K562 (cell line): ENCODE data around the gene CD70. TPM values are rescaled to one million over a fixed set of nuclear protein-coding genes. Genes with fewer than 3 reads are reported as not detected.

Experiments
- ARID4B ChIP-seq: sonication (generic); formaldehyde crosslinking; IDR thresholded peaks from 2 replicates; pipeline ENCODE4 v1.8.0; 2022; ENCODE audit warnings: mild to moderate bottlenecking, missing genetic modification reagents
- BCOR ChIP-seq: fragments of 450-650 bp; IDR thresholded peaks from 2 replicates; pipeline ENCODE4 v1.6.1; 2016
- CEBPB ChIP-seq: fragments of 450-650 bp; IDR thresholded peaks from 2 replicates; pipeline ENCODE4 v1.6.1; 2016; ENCODE audit warnings: missing genetic modification characterization, missing compliant biosample characterization
- ESRRB ChIP-seq: fragments of 250-450 bp; sonication (Bioruptor Pico); IDR thresholded peaks from 2 replicates; pipeline ENCODE4 v1.5.0; 2020; ENCODE audit warnings: mild to moderate bottlenecking, moderate library complexity, borderline replicate concordance
- FOXA3 ChIP-seq, 2 experiments: fragments of 450-650 bp in 1 of 2; sonication (generic) in 1 of 2; formaldehyde crosslinking; IDR thresholded peaks in 1 of 2; conservative IDR thresholded peaks in 1 of 2; 2 replicates each; pipeline versions ENCODE4 v1.4.0 to v1.8.0; 2020 to 2022; ENCODE audit warnings: mild to moderate bottlenecking in 2 of 2, missing genetic modification reagents in 1 of 2
- KDM1A ChIP-seq, 2 experiments: fragments of 450-650 bp; IDR thresholded peaks; 2 replicates each; pipeline ENCODE4 v1.6.1; 2016; ENCODE audit warnings: mild to moderate bottlenecking in 2 of 2
- MLLT1 ChIP-seq, 2 experiments: fragments of 450-650 bp; IDR thresholded peaks; 2 replicates each; pipeline ENCODE4 v1.6.1; 2016
- MNT ChIP-seq, 2 experiments: fragments of 450-650 bp; conservative IDR thresholded peaks; 2 replicates each; pipeline ENCODE4 v1.6.1; 2017; ENCODE audit warnings: mild to moderate bottlenecking in 2 of 2, moderate library complexity in 2 of 2
- MTA1 ChIP-seq: fragments of 450-650 bp; IDR thresholded peaks from 2 replicates; pipeline ENCODE4 v1.6.1; 2017; ENCODE audit warnings: borderline replicate concordance
- NFE2L1 ChIP-seq: fragments of 450-650 bp; IDR thresholded peaks from 2 replicates; pipeline ENCODE4 v1.6.1; 2016; ENCODE audit warnings: missing genetic modification characterization, low read depth, mild to moderate bottlenecking, missing compliant biosample characterization, moderate library complexity, borderline replicate concordance
- PHF8 ChIP-seq: fragments of 200-600 bp; sonication (generic); IDR thresholded peaks from 2 replicates; pipeline ENCODE4 v1.6.1; 2012; ENCODE audit warnings: mixed run types, mild to moderate bottlenecking, inconsistent platforms, low read length, moderate library complexity, borderline replicate concordance
- RBBP5 ChIP-seq: fragments of 200-600 bp; sonication (generic); IDR thresholded peaks from 2 replicates; pipeline ENCODE4 v1.6.1; 2012; ENCODE audit warnings: borderline replicate concordance, mild to moderate bottlenecking, low read length, control low read depth, inconsistent platforms; ENCODE audit not compliant: insufficient read depth, poor library complexity, severe bottlenecking
- USF2 ChIP-seq: sonication (generic); formaldehyde crosslinking; IDR thresholded peaks from 2 replicates; pipeline ENCODE4 v1.5.0; 2020; ENCODE audit warnings: missing genetic modification reagents
- ZNF197 ChIP-seq: fragments of 200-800 bp; sonication (Bioruptor generic); IDR thresholded peaks from 2 replicates; pipeline ENCODE4 v1.6.1; 2016; ENCODE audit warnings: low read depth, missing genetic modification characterization, missing compliant biosample characterization
- polyA plus RNA-seq, 8 experiments: library from polyadenylated mRNA; depleted of rRNA in 4 of 8; stranded (reverse) in 5 of 8; unstranded in 3 of 8; fragments of >200 nt; fragmentation: Nextera tagmentation in 2 of 8; fragmentation: Illumina TruSeq in 1 of 8; extraction: Ambion mirVana in 2 of 8; extraction: Trizol in 1 of 8; gene quantifications; 2 replicates each; pipeline versions ENCODE4 v1.2.1 to v1.2.3, GENCODE V29; 2011 to 2014; ENCODE audit warnings: inconsistent platforms in 1 of 8, missing spikeins in 1 of 8
- total RNA-seq, 7 experiments: library from RNA; depleted of rRNA in 6 of 7; stranded (reverse); fragments of >200 nt in 6 of 7; fragmentation: Illumina TruSeq in 2 of 7; extraction: Trizol in 2 of 7; gene quantifications; 2 replicates each; pipeline versions ENCODE4 v1.2.1 to v1.2.3, GENCODE V29; 2011 to 2021; ENCODE audit warnings: low replicate concordance in 1 of 7
- TF ChIP-seq, protein P1 (sequence below): fragments of 450-650 bp; formaldehyde crosslinking; IDR thresholded peaks from 2 replicates; pipeline ENCODE4 v1.4.0; 2022; ENCODE audit warnings: missing genetic modification characterization

CD70 gene
- total and polyA plus RNA-seq, 9 of the 15 experiments (the other 6 are each of a cell fraction or from before 2014, with no cell fraction given), result 0.06 to 0.58 (median 0.33) TPM; not detected in 4

- TF ChIP-seq MNT (conservative IDR thresholded peaks at IDR 0.05) (0 out of 4 replicates have a peak, but pooled peaks of 1 of the 2 experiments have one; percentile 29), USF2 (CRISPR knock-in tag) (no peak), ESRRB (CRISPR knock-in tag) (no peak), KDM1A (IDR thresholded peaks at IDR 0.05) (no peak), MLLT1 (IDR thresholded peaks at IDR 0.05) (peak; percentile 48 to 67; a peak in 2 of 4 replicates), BCOR (peak; percentile 73), CEBPB (tag) (peak; percentile 38), ZNF197 (CRISPR knock-in tag) (no peak), PHF8 (no peak), FOXA3 (CRISPR knock-in tag; conservative IDR thresholded peaks at IDR 0.05 in 1 of 2, IDR thresholded peaks at IDR 0.05 in 1 of 2) (no peak), RBBP5 (peak; percentile 37), MTA1 (peak; percentile 61), NFE2L1 (tag) (no peak), ARID4B (CRISPR knock-in tag) (no peak)
- TF ChIP-seq, protein P1, sequence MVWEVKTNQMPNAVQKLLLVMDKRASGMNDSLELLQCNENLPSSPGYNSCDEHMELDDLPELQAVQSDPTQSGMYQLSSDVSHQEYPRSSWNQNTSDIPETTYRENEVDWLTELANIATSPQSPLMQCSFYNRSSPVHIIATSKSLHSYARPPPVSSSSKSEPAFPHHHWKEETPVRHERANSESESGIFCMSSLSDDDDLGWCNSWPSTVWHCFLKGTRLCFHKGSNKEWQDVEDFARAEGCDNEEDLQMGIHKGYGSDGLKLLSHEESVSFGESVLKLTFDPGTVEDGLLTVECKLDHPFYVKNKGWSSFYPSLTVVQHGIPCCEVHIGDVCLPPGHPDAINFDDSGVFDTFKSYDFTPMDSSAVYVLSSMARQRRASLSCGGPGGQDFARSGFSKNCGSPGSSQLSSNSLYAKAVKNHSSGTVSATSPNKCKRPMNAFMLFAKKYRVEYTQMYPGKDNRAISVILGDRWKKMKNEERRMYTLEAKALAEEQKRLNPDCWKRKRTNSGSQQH (CRISPR knock-in tag), result no peak
Observed at GRCh38 chr19:6587093-6587820, 3.7 kb downstream of the CD70 start (continued).
